Liver (tissue), 9 donors: Measurements from ENCODE around the gene LCN12. TPM values are rescaled to one million over a fixed set of nuclear protein-coding genes. Genes with fewer than 3 reads are reported as not detected.

Experiments
- DNase-seq: peaks from one replicate; pipeline ENCODE4 v3.0.0-alpha.2; 2017; ENCODE audit warnings: low spot score
- H3K27ac ChIP-seq, 2 donors: one replicate each; pipeline ENCODE4 v1.7.0; 2013; ENCODE audit warnings: inconsistent platforms in 2 of 2, low read length in 2 of 2, control low read depth in 1 of 2, low read depth in 1 of 2, mild to moderate bottlenecking in 1 of 2
- H3K27me3 ChIP-seq, 4 donors: one replicate each; pipeline versions ENCODE4 v1.6.1 to v1.7.0; 2013; ENCODE audit warnings: low read length in 3 of 4, inconsistent platforms in 1 of 4, mild to moderate bottlenecking in 1 of 4, moderate library complexity in 1 of 4; ENCODE audit not compliant: control insufficient read depth in 4 of 4, insufficient read depth in 4 of 4
- H3K36me3 ChIP-seq, 4 donors: one replicate each; pipeline versions ENCODE4 v1.6.1 to v1.7.0; 2013; ENCODE audit warnings: low read length in 3 of 4, mild to moderate bottlenecking in 3 of 4, low read depth in 1 of 4, moderate library complexity in 1 of 4; ENCODE audit not compliant: control insufficient read depth in 4 of 4, insufficient read depth in 3 of 4
- H3K4me1 ChIP-seq, 4 donors: one replicate each; pipeline versions ENCODE4 v1.6.1 to v1.7.0; 2013; ENCODE audit warnings: low read length in 3 of 4, mild to moderate bottlenecking in 3 of 4, moderate library complexity in 1 of 4; ENCODE audit not compliant: control insufficient read depth in 4 of 4, insufficient read depth in 4 of 4
- H3K4me3 ChIP-seq, 3 donors: one replicate each; pipeline versions ENCODE4 v1.6.1 to v1.7.0; 2013; ENCODE audit warnings: low read length in 3 of 3, control low read depth in 1 of 3, low read depth in 1 of 3, mild to moderate bottlenecking in 1 of 3
- H3K9ac ChIP-seq, 2 donors: one replicate each; pipeline ENCODE4 v1.7.0; 2013; ENCODE audit warnings: low read length in 2 of 2, mild to moderate bottlenecking in 2 of 2, moderate library complexity in 2 of 2, control low read depth in 1 of 2, low read depth in 1 of 2
- H3K9me3 ChIP-seq, 4 donors: one replicate each; pipeline versions ENCODE4 v1.6.1 to v1.7.0; 2013; ENCODE audit warnings: low read length in 3 of 4; ENCODE audit not compliant: control insufficient read depth in 4 of 4
- EGR1 ChIP-seq, 2 donors: IDR thresholded peaks; 2 replicates each; pipeline ENCODE4 v1.6.1; 2016 to 2018; ENCODE audit warnings: antibody characterized with exemption in 2 of 2, low read depth in 2 of 2
- FOXA1 ChIP-seq: IDR thresholded peaks from 2 replicates; pipeline ENCODE4 v1.6.1; 2016; ENCODE audit warnings: antibody characterized with exemption
- FOXA2 ChIP-seq: IDR thresholded peaks from 2 replicates; pipeline ENCODE4 v1.6.1; 2016; ENCODE audit warnings: antibody characterized with exemption
- GABPA ChIP-seq, 2 donors: IDR thresholded peaks in 1 of 2; conservative IDR thresholded peaks in 1 of 2; 2 replicates each; pipeline ENCODE4 v1.6.1; 2016; ENCODE audit warnings: antibody characterized with exemption in 2 of 2, mild to moderate bottlenecking in 1 of 2, moderate library complexity in 1 of 2
- HNF4A ChIP-seq, 2 donors: conservative IDR thresholded peaks; 2 replicates each; pipeline ENCODE4 v1.6.1; 2016; ENCODE audit warnings: antibody characterized with exemption in 2 of 2, mild to moderate bottlenecking in 2 of 2
- HNF4G ChIP-seq: IDR thresholded peaks from 2 replicates; pipeline ENCODE4 v1.6.1; 2016; ENCODE audit warnings: antibody characterized with exemption
- JUND ChIP-seq, 2 donors: IDR thresholded peaks; 2 replicates each; pipeline ENCODE4 v1.6.1; 2016; ENCODE audit warnings: antibody characterized with exemption in 2 of 2
- NR2F2 ChIP-seq: IDR thresholded peaks from 2 replicates; pipeline ENCODE4 v1.6.1; 2016; ENCODE audit warnings: antibody characterized with exemption
- REST ChIP-seq: IDR thresholded peaks from 2 replicates; pipeline ENCODE4 v1.6.1; 2016; ENCODE audit warnings: antibody characterized with exemption, mild to moderate bottlenecking
- RXRA ChIP-seq, 2 donors: IDR thresholded peaks; 2 replicates each; pipeline ENCODE4 v1.6.1; 2017 to 2018; ENCODE audit warnings: antibody characterized with exemption in 2 of 2, mild to moderate bottlenecking in 1 of 2
- SP1 ChIP-seq: IDR thresholded peaks from 2 replicates; pipeline ENCODE4 v1.6.1; 2018; ENCODE audit warnings: antibody characterized with exemption, mild to moderate bottlenecking
- TAF1 ChIP-seq: conservative IDR thresholded peaks from 2 replicates; pipeline ENCODE4 v1.6.1; 2016; ENCODE audit warnings: antibody characterized with exemption, mild to moderate bottlenecking
- YY1 ChIP-seq: IDR thresholded peaks from 2 replicates; pipeline ENCODE4 v1.6.1; 2016; ENCODE audit warnings: antibody characterized with exemption, mild to moderate bottlenecking
- WGBS: extraction: QIAGEN DNeasy Blood & Tissue Kit; methylation state at CpG from one replicate; pipeline ENCODE4 v1.1.7; 2013; 5-methylcytosine and 5-hydroxymethylcytosine counted together
- polyA plus RNA-seq, 2 donors: library from polyadenylated mRNA; stranded (reverse) in 1 of 2; unstranded in 1 of 2; fragments of 200-250 nt in 1 of 2; fragments of >200 nt in 1 of 2; fragmentation: Nextera tagmentation in 1 of 2; extraction: Ambion mirVana in 1 of 2; gene quantifications; one replicate each; pipeline versions ENCODE4 v1.2.1 to v1.2.3, GENCODE V29; 2013 to 2015
- total RNA-seq, 2 donors: library from RNA; depleted of rRNA; stranded (reverse); fragments of >200 nt; gene quantifications; one replicate each; pipeline ENCODE4 v1.2.3, GENCODE V29; 2014
- TF ChIP-seq, protein P1 (sequence below): IDR thresholded peaks from 2 replicates; pipeline ENCODE4 v1.6.1; 2016; ENCODE audit warnings: antibody characterized with exemption
- TF ChIP-seq, protein P2 (sequence below): fragments of 150-350 bp; IDR thresholded peaks from 2 replicates; pipeline ENCODE4 v1.5.1; 2017; ENCODE audit warnings: improper control_type of control experiment, low read depth, low read length; ENCODE audit not compliant: missing input control
- TF ChIP-seq, protein P3 (sequence below): IDR thresholded peaks from 2 replicates; pipeline ENCODE4 v1.6.1; 2016; ENCODE audit warnings: antibody characterized with exemption
- TF ChIP-seq, protein P4 (sequence below): IDR thresholded peaks from 2 replicates; pipeline ENCODE4 v1.6.1; 2016; ENCODE audit warnings: antibody characterized with exemption
- donor health status: healthy.
- donor health status: healthy.
- donor health status: healthy.
- donor health status: healthy.
- donor health status: healthy.

LCN12 gene
- total and polyA plus RNA-seq, 4 donors, result 2.3 to 12.2 (median 6.2) TPM

DNA sequence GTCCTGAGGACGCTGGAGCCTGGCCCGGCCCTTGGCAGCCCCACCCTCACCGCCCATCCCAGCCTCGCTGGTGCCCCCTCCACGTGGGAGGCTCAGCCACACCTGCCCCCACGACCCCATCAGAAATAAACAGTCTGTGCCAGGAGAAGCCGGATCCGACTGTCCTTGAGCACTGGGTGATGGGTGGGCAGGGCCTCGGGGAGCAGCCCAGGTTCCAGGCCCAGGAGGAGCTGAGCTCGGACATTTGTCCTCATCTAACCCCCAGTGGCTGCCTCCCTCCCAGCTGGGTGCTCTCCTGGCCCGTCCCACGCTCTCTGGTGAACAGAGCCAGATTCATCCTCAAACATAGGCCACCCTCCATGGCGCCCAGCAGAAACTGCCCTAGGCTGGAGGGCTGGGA, 20.7 kb downstream of the LCN12 start:
- Histone ChIP-seq H3K27me3 (no peaks in the 10 kb centered on the region), H3K4me3 (no peak overlapping the region), H3K4me1 (peaks cover 0 to 2% (median 0%) of the 10 kb centered on the region in 4 donors), H3K36me3 (no peaks in the 10 kb centered on the region), H3K9ac (no peak overlapping the region), H3K27ac (no peak overlapping the region), H3K9me3 (no peaks in the 10 kb centered on the region)
- DNase-seq, result no peak
- no peak for TF ChIP-seq FOXA2
- no peak for TF ChIP-seq JUND (IDR thresholded peaks at IDR 0.05)
- no peak for TF ChIP-seq NR2F2
- TF ChIP-seq, protein P1, sequence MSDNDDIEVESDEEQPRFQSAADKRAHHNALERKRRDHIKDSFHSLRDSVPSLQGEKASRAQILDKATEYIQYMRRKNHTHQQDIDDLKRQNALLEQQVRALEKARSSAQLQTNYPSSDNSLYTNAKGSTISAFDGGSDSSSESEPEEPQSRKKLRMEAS, result no peak
- TF ChIP-seq, protein P2, sequence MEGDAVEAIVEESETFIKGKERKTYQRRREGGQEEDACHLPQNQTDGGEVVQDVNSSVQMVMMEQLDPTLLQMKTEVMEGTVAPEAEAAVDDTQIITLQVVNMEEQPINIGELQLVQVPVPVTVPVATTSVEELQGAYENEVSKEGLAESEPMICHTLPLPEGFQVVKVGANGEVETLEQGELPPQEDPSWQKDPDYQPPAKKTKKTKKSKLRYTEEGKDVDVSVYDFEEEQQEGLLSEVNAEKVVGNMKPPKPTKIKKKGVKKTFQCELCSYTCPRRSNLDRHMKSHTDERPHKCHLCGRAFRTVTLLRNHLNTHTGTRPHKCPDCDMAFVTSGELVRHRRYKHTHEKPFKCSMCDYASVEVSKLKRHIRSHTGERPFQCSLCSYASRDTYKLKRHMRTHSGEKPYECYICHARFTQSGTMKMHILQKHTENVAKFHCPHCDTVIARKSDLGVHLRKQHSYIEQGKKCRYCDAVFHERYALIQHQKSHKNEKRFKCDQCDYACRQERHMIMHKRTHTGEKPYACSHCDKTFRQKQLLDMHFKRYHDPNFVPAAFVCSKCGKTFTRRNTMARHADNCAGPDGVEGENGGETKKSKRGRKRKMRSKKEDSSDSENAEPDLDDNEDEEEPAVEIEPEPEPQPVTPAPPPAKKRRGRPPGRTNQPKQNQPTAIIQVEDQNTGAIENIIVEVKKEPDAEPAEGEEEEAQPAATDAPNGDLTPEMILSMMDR, result no peak
- no peak for TF ChIP-seq YY1
- TF ChIP-seq EGR1 (IDR thresholded peaks at IDR 0.05; ENCODE audit: low read depth in 2 of 2), result no peak
- TF ChIP-seq, protein P3, sequence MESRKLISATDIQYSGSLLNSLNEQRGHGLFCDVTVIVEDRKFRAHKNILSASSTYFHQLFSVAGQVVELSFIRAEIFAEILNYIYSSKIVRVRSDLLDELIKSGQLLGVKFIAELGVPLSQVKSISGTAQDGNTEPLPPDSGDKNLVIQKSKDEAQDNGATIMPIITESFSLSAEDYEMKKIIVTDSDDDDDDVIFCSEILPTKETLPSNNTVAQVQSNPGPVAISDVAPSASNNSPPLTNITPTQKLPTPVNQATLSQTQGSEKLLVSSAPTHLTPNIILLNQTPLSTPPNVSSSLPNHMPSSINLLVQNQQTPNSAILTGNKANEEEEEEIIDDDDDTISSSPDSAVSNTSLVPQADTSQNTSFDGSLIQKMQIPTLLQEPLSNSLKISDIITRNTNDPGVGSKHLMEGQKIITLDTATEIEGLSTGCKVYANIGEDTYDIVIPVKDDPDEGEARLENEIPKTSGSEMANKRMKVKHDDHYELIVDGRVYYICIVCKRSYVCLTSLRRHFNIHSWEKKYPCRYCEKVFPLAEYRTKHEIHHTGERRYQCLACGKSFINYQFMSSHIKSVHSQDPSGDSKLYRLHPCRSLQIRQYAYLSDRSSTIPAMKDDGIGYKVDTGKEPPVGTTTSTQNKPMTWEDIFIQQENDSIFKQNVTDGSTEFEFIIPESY, result no peak
- no peak for TF ChIP-seq GABPA (IDR thresholded peaks at IDR 0.05 in 1 of 2, conservative IDR thresholded peaks at IDR 0.05 in 1 of 2)
- TF ChIP-seq SP1, result no peak
- no peak for TF ChIP-seq REST
- no peak for TF ChIP-seq RXRA (IDR thresholded peaks at IDR 0.05)
- no peak for TF ChIP-seq HNF4A (conservative IDR thresholded peaks at IDR 0.05)
- TF ChIP-seq, protein P4, sequence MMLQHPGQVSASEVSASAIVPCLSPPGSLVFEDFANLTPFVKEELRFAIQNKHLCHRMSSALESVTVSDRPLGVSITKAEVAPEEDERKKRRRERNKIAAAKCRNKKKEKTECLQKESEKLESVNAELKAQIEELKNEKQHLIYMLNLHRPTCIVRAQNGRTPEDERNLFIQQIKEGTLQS, result no peak
- TF ChIP-seq HNF4G, result no peak
- no peak for TF ChIP-seq FOXA1
- TF ChIP-seq TAF1, result no peak
- WGBS, result 76% methylated on average over 13 of the region's 13 CpGs
